RWPE2 (cell line): ENCODE measurements around the gene LIMS2.
A peak's percentile ranks its signal among the peaks of the same experiment; 100 is the strongest.

Experiments used
- ATAC-seq: fragments of 200-7000 bp; cut with Tn5 transposase; 3 replicates; pipeline ENCODE4 v1.9.1; 2021; ENCODE audit warnings: low read depth
- DNase-seq: peaks from one replicate; pipeline ENCODE4 v3.0.0-alpha.2; 2020; ENCODE audit warnings: low spot score
- H3K27ac ChIP-seq: fragments of 450-650 bp; 2 replicates; pipeline ENCODE4 v1.5.1; 2017; ENCODE audit warnings: mild to moderate bottlenecking; ENCODE audit not compliant: poor library complexity, severe bottlenecking
- H3K27me3 ChIP-seq: fragments of 250-450 bp; sonication (Bioruptor Pico); 2 replicates; pipeline ENCODE4 v1.5.1; 2021; ENCODE audit warnings: mild to moderate bottlenecking, moderate library complexity; ENCODE audit not compliant: insufficient read depth, poor library complexity, severe bottlenecking
- H3K36me3 ChIP-seq: fragments of 250-450 bp; sonication (Bioruptor Pico); 2 replicates; pipeline ENCODE4 v1.5.1; 2020; ENCODE audit warnings: low read depth, mild to moderate bottlenecking, moderate library complexity
- H3K4me1 ChIP-seq: fragments of 250-450 bp; sonication (Bioruptor Pico); 2 replicates; pipeline ENCODE4 v1.5.1; 2021; ENCODE audit warnings: mild to moderate bottlenecking, moderate library complexity; ENCODE audit not compliant: insufficient read depth, poor library complexity, severe bottlenecking
- H3K4me3 ChIP-seq: fragments of 250-450 bp; sonication (Bioruptor Pico); 2 replicates; pipeline ENCODE4 v1.5.1; 2021; ENCODE audit warnings: mild to moderate bottlenecking, moderate library complexity; ENCODE audit not compliant: severe bottlenecking
- H3K9me3 ChIP-seq: fragments of 250-450 bp; sonication (Bioruptor Pico); 2 replicates; pipeline ENCODE4 v1.5.1; 2021; ENCODE audit warnings: mild to moderate bottlenecking, moderate library complexity; ENCODE audit not compliant: severe bottlenecking
- TF ChIP-seq, protein P1 (sequence below): fragments of 450-650 bp; IDR thresholded peaks from one replicate; pipeline ENCODE4 v1.5.1; 2017; ENCODE audit warnings: mild to moderate bottlenecking, moderate library complexity; ENCODE audit not compliant: poor library complexity, severe bottlenecking

The LIMS2 gene

DNA sequence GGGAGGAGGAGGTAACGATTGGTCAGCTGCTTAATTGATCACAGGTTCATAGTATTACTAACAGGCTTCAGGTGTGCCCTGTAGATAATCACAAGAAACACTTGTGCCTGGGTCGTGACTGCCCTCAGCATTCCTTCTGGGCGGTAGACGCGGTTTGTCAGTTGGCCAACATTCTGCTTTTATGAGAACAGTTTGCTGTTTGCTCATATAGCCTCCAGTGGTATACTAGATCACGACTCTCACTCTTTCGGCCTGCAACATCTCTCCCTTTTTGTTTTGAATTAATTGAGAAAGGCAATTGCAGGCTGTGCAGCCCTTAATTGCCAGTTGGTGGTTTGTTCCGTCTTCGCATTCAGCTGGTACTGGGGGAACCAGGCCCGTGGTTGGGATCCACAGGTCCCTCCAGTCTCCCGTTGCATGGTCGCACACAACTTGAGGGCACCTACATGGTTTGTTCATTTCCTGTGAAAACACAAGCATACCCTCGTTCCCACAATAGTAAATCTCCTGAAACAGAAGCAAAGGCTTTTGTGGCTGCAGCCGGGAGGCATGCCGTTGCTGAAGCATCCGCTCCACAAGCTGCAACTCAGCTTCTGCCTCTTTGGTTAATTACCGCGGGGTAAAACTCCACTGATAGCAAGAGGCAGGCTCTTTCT lies 59.7 kb downstream of the LIMS2 start:
- Histone ChIP-seq H3K27me3 (no peaks in the 10 kb centered on the region), H3K27ac (peak overlapping the region; percentile 12), H3K4me3 (no peak overlapping the region), H3K9me3 (peaks cover 8% of the 10 kb centered on the region), H3K36me3 (no peaks in the 10 kb centered on the region), H3K4me1 (peaks cover 6% of the 10 kb centered on the region)
- no peak for DNase-seq
- ATAC-seq = peak; percentile 31; the same call in 1 of the 3 replicates
- TF ChIP-seq, protein P1, sequence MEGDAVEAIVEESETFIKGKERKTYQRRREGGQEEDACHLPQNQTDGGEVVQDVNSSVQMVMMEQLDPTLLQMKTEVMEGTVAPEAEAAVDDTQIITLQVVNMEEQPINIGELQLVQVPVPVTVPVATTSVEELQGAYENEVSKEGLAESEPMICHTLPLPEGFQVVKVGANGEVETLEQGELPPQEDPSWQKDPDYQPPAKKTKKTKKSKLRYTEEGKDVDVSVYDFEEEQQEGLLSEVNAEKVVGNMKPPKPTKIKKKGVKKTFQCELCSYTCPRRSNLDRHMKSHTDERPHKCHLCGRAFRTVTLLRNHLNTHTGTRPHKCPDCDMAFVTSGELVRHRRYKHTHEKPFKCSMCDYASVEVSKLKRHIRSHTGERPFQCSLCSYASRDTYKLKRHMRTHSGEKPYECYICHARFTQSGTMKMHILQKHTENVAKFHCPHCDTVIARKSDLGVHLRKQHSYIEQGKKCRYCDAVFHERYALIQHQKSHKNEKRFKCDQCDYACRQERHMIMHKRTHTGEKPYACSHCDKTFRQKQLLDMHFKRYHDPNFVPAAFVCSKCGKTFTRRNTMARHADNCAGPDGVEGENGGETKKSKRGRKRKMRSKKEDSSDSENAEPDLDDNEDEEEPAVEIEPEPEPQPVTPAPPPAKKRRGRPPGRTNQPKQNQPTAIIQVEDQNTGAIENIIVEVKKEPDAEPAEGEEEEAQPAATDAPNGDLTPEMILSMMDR = no peak

DNA sequence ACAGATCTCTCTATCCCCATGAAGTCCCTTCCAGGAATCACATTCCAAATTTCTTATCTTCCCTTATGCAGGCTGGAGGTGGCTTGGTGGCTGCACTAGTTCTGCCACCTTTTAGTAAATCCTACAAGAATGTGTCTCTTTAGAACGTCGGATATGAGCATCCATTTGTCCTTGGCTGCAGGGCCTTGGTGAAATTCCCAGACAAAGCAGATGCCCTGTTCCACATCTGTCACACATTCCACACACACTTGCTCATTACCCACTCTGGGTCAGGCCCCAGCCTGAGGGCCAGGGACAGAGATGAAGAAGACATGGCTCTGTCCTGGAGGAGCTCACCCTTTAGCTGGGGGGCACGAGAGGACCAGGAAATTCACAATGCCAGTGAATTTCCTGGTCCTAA lies 60.6 kb downstream of the LIMS2 start:
- TF ChIP-seq, protein P1 = no peak
- Histone ChIP-seq H3K9me3 (peaks cover 8% of the 10 kb centered on the region), H3K27me3 (no peaks in the 10 kb centered on the region), H3K4me3 (no peak overlapping the region), H3K4me1 (peaks cover 6% of the 10 kb centered on the region), H3K27ac (peak overlapping the region; percentile 12), H3K36me3 (no peaks in the 10 kb centered on the region)
- ATAC-seq = peak; percentile 35; the same call in 2 of the 3 replicates
- no peak for DNase-seq

DNA sequence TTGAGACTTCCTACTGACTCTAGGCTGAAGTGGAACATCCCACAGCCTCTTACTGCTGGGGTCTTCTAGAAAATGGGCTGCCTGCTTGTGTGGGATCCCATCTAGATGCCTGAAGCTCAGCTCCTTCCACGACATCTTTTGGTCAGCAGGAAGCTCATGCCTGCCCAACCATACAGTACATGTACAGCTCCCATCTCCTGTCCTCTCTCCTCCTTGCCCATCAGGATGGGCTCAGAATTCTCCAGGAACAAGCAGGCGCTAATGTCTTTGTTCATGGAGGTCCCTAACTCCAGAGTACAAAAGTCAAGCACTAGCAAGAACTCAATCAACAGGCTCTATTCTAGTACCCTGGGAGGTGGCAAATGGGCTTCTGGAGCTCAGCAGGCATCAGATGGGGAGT lies 61.1 kb downstream of the LIMS2 start:
- no peak overlapping the region for H3K4me3 ChIP-seq
- H3K27ac ChIP-seq = peak overlapping the region; percentile 12
- H3K27me3 ChIP-seq = no peaks in the 10 kb centered on the region
- no peaks in the 10 kb centered on the region for H3K36me3 ChIP-seq
- peaks cover 8% of the 10 kb centered on the region for H3K9me3 ChIP-seq
- ATAC-seq (no peak), DNase-seq (no peak)
- peaks cover 6% of the 10 kb centered on the region for H3K4me1 ChIP-seq
- TF ChIP-seq, protein P1 = no peak

DNA sequence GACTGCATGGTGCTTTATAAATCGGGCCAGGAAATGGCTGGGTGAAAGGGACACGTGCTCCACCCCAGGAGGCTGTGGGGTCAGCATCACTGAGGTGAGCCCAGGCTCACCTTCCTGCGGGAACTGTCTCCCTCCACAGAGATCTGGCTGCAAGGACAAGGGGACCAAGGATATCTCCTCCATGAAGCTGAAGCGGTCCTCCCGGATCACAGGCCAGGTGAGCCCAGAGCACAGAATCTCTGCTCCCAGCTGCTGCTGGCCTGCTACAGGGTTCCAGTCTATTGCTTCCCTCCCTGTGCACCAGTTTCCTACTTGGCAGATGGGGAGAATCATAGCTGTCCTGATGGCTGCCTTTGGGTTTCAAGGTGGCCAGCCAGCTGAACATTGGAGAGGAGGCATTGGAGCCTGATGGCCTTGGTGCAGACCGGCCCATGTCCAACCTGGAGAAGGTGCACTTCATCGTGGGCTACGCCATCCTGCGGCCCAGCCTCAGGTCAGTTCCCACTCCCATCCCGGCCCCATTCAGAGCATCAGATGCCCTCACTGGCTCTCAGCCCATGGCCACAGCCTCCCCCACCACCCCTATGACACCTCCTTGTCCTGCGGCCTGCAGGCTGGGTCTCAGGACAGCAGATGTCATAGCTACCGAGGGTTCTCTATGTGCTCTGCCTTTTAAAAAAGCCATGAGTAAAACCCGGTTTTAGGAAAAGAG lies 63.1 kb downstream of the LIMS2 start:
- DNase-seq = peak; percentile 34
- H3K36me3 ChIP-seq = no peaks in the 10 kb centered on the region
- TF ChIP-seq, protein P1 = no peak
- peaks cover 8% of the 10 kb centered on the region for H3K9me3 ChIP-seq
- ATAC-seq = no peak
- peaks cover 6% of the 10 kb centered on the region for H3K4me1 ChIP-seq
- no peaks in the 10 kb centered on the region for H3K27me3 ChIP-seq
- no peak overlapping the region for H3K4me3 ChIP-seq
- H3K27ac ChIP-seq = no peak overlapping the region
